HG02759 (cell line): ENCODE results near the gene DUSP18.
"Not testable (repeated sequence)": the region's sequence is repeated elsewhere in the genome, so short reads cannot be mapped to it uniquely, and the experiment has no call there.

Source experiments
- ATAC-seq: cut with Tn5 transposase; IDR thresholded peaks from one replicate; pipeline ENCODE4 v1.9.1; 2021; ENCODE audit warnings: mild to moderate bottlenecking, moderate library complexity; ENCODE audit not compliant: unreplicated experiment

DUSP18 gene

DNA sequence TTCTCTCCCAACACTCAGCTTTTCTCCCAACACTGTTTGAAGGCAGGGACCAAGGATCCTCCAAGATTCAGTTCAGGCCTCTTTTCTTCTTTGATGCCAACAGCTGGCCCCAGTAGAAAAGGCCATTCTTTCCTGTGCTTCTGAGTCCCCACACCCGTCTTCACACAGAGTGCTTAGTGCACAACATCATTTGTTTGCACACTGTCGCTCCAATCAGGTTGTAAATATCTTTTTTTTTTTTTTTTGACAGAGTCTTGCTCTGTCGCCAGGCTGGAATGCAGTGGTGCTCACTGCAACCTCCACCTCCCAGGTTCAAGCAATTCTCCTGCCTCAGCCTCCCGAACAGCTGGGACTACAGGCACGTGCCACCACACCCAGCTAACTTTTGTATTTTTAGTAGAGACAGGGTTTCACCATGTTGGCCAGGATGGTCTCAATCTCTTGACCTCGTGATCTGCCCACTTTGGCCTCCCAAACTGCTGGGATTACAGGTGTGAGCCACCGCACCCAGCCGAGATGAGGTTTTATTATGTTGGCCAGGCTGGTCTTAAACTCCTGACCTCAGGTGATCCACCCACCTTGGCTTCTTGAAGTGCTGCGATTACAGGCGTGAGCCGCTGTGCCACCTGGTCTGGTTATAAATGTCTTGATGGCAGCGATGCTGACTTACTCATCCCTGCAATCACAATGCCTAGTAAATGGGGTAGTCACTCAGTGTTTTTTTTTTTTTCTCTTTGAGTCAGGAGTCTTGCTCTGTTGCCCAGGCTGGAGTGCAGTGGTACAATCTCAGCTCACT is 12.4 kb upstream of the DUSP18 start:
- not testable (repeated sequence) for ATAC-seq

DNA sequence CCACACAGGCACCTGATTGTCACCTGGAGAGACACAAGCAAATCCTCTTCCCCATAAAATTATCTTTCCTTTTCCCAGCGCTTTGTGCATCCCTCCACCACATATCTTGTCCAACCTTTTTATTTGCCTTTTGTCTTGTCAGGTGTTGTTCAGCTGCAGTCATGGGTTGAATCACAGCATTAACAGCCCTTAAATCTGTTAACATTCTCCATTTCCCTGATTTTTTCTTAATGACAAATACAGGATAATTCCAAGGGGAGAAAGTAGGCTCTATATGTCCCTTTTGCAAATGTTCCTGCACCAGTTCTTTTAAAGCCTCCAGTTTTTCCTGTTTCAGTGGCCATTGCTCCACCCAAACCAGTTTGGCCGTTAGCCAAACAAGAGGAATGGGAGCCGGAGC is 8.9 kb upstream of the DUSP18 start:
- ATAC-seq: not testable (repeated sequence)

DNA sequence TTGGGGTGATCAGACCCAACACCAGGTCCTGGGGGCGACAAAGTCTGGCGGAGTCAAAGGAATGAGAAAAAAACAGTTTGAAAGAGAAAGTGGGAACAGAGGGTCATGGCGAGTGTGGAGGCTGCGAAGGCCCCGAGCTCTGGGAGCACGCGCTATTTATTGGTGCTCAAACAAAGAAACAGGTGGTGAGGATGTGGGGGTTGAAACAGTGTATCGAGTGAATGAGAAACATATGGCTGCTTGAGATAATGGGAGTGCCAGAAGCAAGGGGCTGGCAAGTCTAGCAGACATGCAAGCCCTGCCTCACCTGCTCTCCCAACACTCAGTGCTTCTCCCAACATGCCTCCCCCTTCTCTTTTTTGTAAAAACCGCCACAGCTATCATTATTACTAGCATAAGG is 7.8 kb upstream of the DUSP18 start:
- ATAC-seq: no peak

DNA sequence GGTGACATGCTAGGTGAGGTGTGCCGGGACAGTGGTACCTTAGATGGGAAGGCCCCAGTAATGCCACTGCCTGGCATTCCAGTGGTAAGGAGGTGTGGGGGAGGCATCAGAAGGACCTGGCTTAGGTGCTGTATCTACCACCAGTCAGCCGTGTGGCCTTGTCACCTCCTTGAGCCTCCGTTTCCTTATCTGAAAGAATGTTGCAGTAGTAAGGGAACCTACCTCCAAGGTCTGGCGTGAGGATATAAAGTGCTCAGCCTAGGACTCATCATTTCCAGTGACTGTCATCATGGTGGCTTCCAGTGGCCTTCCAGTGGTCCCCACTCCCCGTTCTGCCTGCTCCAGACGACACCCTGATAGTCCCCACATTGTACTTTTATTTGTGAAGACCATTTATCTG is 6.8 kb upstream of the DUSP18 start:
- no peak for ATAC-seq

DNA sequence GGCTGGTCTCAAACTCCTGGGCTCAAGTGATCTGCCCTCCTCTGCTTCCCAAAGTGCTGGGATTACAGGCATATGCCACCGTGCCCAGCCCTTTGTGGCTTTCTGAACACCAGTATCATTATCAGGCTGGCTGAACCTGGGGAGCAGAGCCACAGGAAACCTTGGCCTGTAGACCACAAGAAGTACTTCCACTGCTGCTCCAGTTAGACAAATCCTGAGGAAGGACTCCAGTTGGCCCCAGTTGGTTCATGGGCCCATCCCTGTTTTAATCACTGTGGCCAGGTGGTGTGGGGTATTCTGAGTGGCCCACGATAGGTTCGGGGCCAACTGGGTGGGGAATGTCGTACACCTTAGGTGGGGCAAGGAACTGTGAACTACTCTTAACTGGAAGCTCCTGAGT is 5.5 kb upstream of the DUSP18 start:
- no peak for ATAC-seq

DNA sequence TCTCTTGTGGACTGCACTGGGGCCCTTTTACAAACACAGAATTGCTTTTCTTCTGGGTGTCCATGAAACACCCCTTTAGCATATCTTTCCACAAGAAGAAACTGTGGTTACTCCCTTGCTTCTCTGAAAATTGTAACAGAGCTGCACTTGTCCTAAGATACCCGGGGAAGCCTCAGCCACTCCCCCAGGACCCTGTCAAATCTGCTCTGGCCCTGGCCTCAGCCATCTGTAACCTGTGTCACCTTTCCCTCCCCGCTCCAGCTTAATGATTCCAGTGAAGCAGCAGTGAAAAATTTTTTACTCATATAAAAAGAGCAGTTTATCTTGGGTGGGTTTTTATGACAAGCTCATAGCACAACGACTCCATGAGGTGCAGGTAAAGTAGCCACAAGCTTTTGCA is 3.4 kb upstream of the DUSP18 start:
- ATAC-seq: no peak

DNA sequence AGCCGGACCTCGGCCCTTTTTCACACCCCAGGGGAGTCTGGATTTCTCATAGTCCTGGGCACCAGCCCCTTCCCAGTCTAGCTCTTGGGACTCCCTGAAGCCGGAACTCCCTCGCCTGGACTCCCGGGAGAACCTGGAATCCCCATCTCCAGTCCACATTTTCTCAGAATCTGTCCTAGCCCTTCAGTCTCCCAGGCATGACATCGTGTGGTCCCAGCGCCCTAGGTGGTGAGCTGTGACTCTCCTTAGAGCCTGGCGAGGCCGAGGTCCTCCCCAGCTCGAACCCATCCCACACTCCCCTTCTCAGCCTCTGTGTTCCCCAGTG is 673 bp upstream of the DUSP18 start:
- no peak for ATAC-seq

DNA sequence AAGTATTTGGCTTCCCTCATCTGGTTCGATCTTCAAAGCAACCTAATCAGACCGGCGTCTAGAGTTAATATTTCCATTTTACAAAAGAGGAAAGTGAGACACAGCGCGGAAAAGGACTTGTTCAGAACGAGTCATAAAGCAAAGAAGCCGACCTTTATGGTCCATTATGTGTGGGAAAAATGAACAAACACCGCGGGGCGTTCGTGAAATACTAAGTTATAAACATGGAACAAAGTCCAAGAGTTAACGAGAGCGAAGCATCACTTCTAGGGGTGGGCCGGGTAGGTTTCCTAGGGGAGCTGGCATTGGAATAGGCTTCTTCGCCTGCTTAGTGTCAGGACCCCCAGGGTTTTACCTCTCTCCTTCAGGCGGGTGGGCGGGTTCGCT is 575 bp downstream of the DUSP18 start:
- ATAC-seq: no peak

DNA sequence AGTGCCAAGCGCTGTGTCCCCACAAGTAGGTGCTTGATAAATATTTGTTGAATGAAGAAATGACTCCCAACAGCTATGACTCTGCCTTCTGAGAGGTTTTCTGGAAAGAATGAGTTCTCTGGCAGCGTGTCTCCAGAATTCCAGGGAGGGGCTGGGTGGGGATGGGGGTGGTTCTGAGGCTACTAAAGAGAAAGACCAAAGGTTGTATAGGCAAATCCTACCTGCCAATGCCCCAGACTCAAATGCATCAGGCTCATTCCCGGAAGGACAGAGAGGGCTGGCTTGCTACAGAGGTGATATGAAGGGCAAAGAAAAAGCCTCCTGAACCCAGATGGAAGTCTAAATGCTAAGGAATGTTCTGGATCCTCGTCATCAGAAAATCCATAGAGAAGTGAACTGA is 1.9 kb downstream of the DUSP18 start:
- ATAC-seq: no peak

DNA sequence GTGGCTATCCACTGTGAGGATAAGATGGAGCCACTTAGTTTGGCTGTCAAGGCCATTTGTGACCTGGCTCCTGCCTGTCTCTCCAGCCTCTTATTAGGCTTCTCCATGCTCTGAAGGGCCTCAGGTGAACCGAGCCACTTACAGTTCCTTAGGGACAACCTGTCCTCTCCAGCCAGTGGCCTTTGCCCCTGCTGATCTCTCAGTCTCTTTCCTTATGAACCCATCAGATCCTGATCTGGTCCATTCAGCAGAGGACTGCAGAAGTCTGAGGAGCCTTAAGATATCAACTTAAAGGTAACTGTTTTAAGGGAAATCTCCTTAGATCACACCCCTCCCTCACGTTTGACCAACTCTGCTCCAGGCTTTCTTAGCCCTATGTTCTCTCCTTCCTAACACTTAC is 2.4 kb downstream of the DUSP18 start:
- no peak for ATAC-seq

DNA sequence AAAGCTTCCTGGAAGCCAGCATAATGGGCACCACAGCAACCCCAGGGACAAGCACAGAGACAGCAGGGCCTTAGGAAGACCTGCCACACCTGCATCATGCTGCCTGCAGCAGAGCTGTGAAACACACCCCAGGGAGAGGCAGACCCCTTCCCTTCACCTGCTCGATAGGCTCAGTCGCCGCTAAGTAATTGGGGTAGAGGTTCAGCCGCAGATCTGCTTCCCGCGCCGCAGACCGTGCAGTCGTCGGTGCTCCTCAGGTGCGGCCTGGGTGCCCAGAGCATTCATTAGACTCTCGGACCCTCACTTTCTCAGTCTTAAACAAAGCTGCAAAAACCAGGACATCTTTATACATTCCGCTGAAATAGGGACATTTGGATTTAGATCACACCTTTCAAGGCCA is 2.9 kb downstream of the DUSP18 start:
- no peak for ATAC-seq

DNA sequence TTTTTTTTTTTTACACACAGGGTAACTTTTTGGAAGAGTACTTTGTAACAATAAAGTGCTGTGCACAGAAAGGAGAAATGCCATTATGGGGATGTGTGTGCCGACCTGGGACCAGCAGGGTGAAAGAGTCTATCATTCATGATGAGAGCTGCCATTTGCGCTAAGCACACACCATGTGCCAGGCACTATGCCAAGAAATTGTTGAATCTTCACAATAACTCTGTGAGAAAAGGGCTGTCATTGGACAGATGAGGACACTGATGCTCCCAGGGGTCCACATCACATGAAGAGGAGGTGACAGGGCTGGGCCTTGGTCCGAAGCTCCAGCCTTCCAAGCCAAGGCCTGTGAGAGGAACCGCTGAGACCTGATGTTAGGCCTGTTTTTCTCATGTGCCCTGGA is 5.6 kb downstream of the DUSP18 start:
- ATAC-seq: no peak

DNA sequence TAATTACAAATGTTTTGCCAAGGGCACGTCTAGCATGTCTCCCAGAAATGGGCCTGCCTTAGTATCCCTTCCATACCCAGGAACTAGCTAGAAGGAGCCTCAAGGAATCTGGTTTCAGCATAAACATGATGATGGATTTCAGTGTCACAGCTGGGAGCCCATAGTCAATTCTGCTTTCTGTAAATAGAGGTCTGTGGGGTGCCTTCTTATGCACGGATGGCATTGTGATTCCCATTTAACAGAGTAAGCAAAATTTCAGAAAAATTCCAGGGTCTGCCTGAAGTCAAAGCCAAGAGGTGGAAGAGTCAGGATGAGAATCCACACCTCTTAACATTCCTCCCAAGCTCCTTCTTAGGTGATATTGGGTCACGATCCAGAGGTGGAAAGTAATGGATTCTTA is 12.1 kb downstream of the DUSP18 start:
- no peak for ATAC-seq

DNA sequence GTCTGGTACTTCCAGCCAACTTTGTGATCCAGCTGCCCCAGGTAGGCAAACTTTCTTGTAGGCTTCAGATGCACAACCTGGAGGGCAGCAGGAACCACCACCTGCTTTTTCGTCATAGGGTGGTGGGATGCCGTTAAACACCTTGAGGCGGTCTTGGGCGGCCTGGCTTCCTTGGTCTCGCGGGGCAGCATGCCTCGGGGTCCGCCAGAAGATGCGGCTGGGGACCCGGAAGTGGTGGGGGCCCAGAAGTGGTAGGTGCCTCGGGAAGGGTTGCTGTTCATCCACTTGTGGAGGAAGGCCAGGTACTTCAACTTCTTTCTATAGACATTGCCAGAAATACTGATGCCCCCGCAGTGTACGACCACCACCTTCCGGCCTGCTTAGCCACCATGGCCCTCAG is 13.3 kb downstream of the DUSP18 start:
- no peak for ATAC-seq

DNA sequence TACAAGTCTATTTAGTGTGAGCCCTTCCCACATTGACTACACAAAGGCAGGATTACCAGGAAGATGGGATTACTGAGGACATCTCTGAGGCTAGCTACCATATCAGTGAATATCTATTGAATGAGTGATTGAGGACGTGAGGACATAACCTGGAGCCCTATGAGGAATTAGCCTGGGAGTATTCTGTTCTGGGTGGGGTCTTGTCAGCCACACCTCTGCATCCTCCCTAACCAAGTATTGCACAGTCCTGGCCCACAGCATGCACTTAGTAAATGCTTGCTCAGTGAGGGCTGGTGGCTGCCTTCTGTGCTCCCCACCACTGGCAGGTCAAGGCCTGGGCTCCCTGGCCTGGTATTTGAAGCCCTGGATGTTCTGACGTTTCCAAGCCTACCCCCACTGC is 14.8 kb downstream of the DUSP18 start:
- ATAC-seq: no peak

DNA sequence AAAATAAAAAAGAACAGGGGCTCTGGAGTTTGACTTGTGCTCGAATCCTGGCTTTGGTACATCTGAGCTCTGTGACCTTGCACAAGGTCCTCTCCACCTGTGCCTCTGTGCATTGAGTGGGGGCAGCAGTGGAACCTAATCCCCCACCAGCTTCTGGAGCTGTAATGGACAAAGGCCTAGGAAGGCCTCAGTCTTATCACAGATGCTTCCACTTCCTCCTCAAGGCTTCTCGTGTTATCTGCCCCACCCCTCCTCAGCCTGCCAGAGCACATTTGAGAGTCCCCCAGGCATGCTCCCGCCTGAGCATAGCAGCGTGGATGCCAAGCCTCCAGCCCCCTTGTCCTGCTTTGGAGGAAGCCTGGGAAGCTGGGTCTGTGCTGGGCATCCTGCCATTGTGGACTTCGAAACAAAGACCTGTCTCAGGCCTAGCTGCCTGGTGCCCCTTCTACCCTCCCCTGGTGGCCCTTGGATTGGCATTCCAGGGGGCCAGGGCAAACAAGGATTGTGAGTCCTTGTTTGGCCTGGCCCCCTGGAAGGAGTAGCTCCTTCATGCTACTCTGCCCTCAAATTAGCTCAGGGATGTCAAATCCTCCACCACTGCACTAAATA is 17.1 kb downstream of the DUSP18 start:
- ATAC-seq: no peak

DNA sequence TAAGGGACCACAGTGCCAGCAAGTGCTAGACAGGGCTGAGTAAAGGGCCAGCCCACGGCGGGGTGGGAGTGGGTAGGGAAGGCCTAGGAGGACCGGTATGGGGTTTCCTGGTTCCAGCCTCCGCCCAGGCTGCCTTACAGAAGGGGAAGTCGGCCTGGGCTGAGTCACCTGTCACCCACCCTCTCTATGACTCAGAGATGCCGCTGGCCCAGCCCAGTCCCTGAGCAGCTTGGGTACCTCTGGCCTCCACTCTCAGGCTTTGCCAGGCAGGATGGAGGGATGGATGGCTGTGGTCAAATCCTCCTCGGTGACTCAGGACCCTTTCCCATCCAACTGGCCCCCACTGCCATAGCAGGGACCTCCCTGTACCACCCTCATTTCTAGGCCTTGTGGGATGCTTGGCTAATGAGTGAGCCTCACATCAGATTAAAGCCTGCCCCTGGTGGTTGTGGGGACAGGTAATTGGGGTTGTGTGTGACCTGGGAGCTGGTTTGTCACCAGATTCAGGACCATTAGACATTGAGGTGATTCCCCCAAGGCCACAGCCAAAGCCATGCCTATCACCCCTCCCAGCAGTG is 18.2 kb downstream of the DUSP18 start:
- peak; percentile 90 for ATAC-seq

DNA sequence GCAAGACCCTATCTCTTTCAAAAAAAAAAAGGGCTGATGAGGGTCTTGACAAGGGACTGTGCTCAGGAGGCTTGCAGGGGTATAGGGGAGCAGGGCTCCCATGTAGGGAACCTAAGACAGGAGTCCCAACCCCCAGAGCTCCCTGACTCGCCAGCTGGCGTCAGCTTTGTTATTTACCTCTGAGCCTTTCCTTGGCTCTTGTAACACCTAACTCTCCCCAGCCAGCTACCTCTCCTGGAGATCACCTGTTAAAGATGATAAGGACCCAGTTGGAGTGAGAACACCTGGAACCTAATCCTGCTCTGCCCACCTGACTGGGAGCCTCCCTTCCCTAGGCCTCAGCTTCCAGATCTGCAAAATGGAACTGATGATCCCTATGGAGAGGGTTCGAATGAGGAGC is 18.9 kb downstream of the DUSP18 start:
- no peak for ATAC-seq

DNA sequence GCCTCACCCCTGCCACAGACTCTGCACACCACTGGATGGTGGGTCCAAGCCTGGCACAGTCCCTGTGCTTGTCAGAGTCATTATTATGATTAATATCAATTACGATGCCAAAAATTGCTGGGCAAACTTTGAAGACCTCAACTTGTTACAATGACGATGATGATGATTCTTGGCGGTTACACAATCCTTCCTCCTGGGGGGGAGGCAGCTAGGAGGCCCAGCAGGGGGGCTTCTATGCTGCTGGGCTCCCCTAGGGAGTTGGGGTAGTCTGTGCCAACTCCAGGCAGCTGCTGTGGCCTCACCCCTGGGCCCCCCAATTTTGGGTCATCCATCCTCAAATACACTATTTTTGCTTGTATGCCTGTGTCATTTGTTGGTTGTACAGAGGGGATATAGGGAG is 20.1 kb downstream of the DUSP18 start:
- ATAC-seq: no peak

DNA sequence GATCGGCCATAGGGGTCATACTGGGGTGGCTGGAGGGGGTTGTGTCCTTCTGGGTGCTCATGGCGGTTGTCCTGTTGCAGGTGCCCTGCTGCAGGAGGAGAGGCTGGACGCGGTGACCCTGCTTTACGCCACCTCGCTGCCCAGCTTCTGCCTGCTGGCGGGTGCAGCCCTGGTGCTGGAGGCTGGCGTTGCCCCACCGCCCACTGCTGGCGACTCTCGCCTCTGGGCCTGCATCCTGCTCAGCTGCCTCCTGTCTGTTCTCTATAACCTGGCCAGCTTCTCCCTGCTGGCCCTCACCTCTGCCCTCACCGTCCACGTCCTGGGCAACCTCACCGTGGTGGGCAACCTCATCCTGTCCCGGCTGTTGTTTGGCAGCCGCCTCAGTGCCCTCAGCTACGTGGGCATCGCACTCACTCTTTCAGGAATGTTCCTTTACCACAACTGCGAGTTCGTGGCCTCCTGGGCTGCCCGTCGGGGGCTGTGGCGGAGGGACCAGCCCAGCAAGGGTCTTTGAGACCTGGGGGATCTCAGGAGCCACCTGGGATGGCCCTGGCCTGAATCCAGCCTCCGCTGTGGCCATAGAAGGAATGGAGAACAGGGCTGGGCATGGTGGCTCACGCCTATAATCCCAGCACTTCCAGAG is 21.0 kb downstream of the DUSP18 start:
- no peak for ATAC-seq

DNA sequence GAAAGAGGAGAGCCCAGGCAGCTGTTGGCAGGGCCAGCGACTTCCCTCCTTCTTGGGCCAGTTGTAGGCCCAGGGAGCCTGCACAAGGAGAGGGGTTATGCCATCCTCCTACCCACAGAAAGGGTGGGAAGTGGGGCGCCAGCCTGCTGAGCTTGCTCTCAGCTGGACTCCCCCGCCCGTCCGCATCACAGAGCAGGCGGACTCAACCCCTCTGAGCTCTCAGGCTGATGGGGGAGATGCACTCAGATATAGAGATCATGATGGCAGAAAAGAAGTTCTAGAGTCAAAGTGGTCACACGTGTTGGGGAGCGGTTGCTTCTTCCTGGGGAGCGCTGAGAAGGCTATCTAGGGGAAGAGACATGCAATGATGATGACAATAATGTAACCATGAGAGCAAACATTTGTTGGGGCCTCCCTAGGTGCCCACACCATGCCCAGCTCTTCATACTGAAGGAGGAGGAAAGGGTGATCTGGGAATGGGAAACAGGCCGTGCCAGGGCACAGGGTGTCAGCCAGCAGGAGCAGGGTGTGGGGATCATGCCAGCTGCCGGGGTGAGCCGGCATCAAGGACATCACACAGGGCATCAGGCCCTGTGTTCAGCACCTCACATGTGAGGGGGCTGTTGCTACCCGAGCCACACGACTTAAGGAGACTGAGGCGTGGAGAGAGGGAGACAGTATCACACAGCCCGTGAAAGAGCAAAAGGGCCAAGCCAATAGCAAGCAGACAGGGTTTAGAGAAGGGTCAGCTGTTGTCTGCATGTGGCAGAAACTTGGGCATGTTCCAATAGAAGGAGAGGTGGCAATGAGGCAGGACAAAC is 24.4 kb downstream of the DUSP18 start:
- no peak for ATAC-seq
